Thyroid gland (tissue), 4 donors: Measurements from ENCODE around the gene FARS2.

Experiments used
- POLR2A ChIP-seq, 2 donors: fragments of 450-650 bp; IDR thresholded peaks; one replicate each; pipeline ENCODE4 v1.6.1; 2017; ENCODE audit warnings: antibody characterized with exemption in 2 of 2, mild to moderate bottlenecking in 2 of 2, moderate library complexity in 1 of 2
- TF ChIP-seq, protein P1 (sequence below), 6 experiments: fragments of 200-600 bp in 3 of 6; fragments of 450-650 bp in 3 of 6; sonication (generic) in 3 of 6; IDR thresholded peaks; one replicate each; pipeline ENCODE4 v1.5.1; 2016 to 2019; ENCODE audit warnings: antibody characterized with exemption in 6 of 6, mild to moderate bottlenecking in 2 of 6, inconsistent platforms in 1 of 6, moderate library complexity in 1 of 6

DNA sequence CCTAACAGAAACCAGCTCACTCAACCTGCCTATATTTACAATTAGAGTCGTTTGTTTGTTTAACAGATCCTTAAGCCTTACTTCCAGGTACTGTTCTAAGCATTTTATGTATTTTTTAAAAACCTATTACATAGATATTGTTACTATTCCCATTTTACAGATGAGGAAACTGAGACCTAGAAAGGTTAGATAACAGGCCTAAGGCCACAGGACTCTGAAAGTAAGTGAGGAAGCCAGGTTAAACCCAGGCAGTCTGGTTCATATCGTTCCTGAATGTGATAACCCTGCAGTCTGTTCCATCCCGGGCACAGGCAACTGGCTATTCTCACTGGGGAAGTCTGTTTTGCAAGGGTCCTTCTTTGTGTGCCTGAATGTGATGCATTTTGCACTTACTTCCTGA, 322.2 kb downstream of the FARS2 start:
- TF ChIP-seq, protein P1, sequence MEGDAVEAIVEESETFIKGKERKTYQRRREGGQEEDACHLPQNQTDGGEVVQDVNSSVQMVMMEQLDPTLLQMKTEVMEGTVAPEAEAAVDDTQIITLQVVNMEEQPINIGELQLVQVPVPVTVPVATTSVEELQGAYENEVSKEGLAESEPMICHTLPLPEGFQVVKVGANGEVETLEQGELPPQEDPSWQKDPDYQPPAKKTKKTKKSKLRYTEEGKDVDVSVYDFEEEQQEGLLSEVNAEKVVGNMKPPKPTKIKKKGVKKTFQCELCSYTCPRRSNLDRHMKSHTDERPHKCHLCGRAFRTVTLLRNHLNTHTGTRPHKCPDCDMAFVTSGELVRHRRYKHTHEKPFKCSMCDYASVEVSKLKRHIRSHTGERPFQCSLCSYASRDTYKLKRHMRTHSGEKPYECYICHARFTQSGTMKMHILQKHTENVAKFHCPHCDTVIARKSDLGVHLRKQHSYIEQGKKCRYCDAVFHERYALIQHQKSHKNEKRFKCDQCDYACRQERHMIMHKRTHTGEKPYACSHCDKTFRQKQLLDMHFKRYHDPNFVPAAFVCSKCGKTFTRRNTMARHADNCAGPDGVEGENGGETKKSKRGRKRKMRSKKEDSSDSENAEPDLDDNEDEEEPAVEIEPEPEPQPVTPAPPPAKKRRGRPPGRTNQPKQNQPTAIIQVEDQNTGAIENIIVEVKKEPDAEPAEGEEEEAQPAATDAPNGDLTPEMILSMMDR (IDR thresholded peaks at IDR 0.05) = no peak
- no peak for TF ChIP-seq POLR2A (IDR thresholded peaks at IDR 0.05)
